Heart right ventricle (tissue), 16 donors: ENCODE results near the gene ZCCHC14. TPM values are rescaled to one million over a fixed set of nuclear protein-coding genes. Genes with fewer than 3 reads are reported as not detected.

Experiments
- ATAC-seq, 8 donors: fragments of 200-7000 bp; cut with Tn5 transposase; one replicate each; pipeline ENCODE4 v1.9.1; 2020; ENCODE audit warnings: mild to moderate bottlenecking in 8 of 8, moderate library complexity in 8 of 8, moderate number of reproducible peaks in 1 of 8
- DNase-seq, 2 donors: peaks; one replicate each; pipeline ENCODE4 v3.0.0-alpha.2; 2020
- H3K27ac ChIP-seq, 10 donors: fragments of 200-600 bp; sonication (generic) in 2 of 10; one replicate each; pipeline versions ENCODE4 v1.5.0 to v1.8.0; 2020 to 2022; ENCODE audit warnings: mild to moderate bottlenecking in 3 of 10
- H3K27me3 ChIP-seq, 7 donors: fragments of 200-600 bp; one replicate each; pipeline ENCODE4 v1.8.0; 2021 to 2022; ENCODE audit warnings: mild to moderate bottlenecking in 2 of 7
- H3K36me3 ChIP-seq, 9 donors: fragments of 200-600 bp; sonication (generic) in 1 of 9; one replicate each; pipeline versions ENCODE4 v1.5.0 to v1.8.0; 2020 to 2022; ENCODE audit warnings: mild to moderate bottlenecking in 2 of 9
- H3K4me1 ChIP-seq, 9 donors: fragments of 200-600 bp; sonication (generic) in 1 of 9; one replicate each; pipeline versions ENCODE4 v1.5.0 to v1.8.0; 2020 to 2022; ENCODE audit warnings: mild to moderate bottlenecking in 4 of 9
- H3K4me3 ChIP-seq, 10 donors: fragments of 200-600 bp; sonication (generic) in 2 of 10; one replicate each; pipeline versions ENCODE4 v1.5.0 to v1.8.0; 2020 to 2022; ENCODE audit warnings: mild to moderate bottlenecking in 7 of 10, moderate library complexity in 2 of 10
- H3K9me3 ChIP-seq, 11 donors: fragments of 200-600 bp in 10 of 11; sonication (generic) in 2 of 11; one replicate each; pipeline versions ENCODE4 v1.5.0 to v1.8.0; 2013 to 2022; ENCODE audit warnings: mild to moderate bottlenecking in 2 of 11, control low read depth in 1 of 11, moderate library complexity in 1 of 11
- WGBS, 2 donors: extraction: QIAGEN DNeasy Blood & Tissue Kit; methylation state at CpG; one replicate each; pipeline ENCODE4 v1.1.7; 2013; ENCODE audit warnings: inconsistent platforms in 1 of 2; 5-methylcytosine and 5-hydroxymethylcytosine counted together
- intact Hi-C, 10 donors: fragments of 100-400 bp; cut with DNase I; formaldehyde crosslinking; loops; one replicate each; pipeline versions ENCODE4 v1.11.1 to v1.14.2; 2022
- polyA plus RNA-seq, 2 donors: library from polyadenylated mRNA; stranded (reverse); fragments of 200-250 nt; gene quantifications; one replicate each; pipeline ENCODE4 v1.2.3, GENCODE V29; 2013
- total RNA-seq, 10 donors: library from RNA; stranded (reverse); fragmentation: NEBNext Ultra II Directional in 3 of 10; extraction: Animal tissue kit (Norgen Biotek cat#: 25700) in 3 of 10; gene quantifications; one replicate each; pipeline versions ENCODE4 v1.2.1 to v1.2.4, GENCODE V29; 2021 to 2023
- TF ChIP-seq, protein P1 (sequence below), 9 donors: fragments of 200-600 bp; sonication (generic) in 2 of 9; IDR thresholded peaks; one replicate each; pipeline versions ENCODE4 v1.5.0 to v1.8.0; 2021 to 2022; ENCODE audit warnings: antibody characterized with exemption in 9 of 9, mild to moderate bottlenecking in 5 of 9, moderate library complexity in 1 of 9
- donor health status: Arrhythmogenic right ventricular cardiomyopathy.
- donor health status: ischemic (EF 13 %, LVEDD 7.1; RV severe dilation, severe dysfunction).
- donor health status: healthy with polysubstance abuse.
- donor health status: DM: no; HTN: yes; CAD: no.
- donor health status: DM: no; HTN: no; CAD: no.
- donor health status: ischemic (EF 25% LVEDD 6.9; RV normal size, moderate dysfunction).
- donor health status: ischemic (EF 25% LVEDD 5.7; RV mildly dilated, moderate dysfunction).
- donor health status: healthy.
- donor health status: DM: yes; HTN: yes; CAD: no.
- donor health status: Ischemic cardiomyopathy.
- donor health status: ischemic (EF 35%, LVEDD 5.7; RV mildly dilated, moderate dysfunction).
- donor health status: nonischemic (EF 11% LVEDD 7.7; RV severe dilation, severe dysfunction).
- donor health status: DM: yes; HTN: yes; CAD: no.
- donor health status: PGD.
- donor health status: ischemic (EF 29% LVEDD 5.4; RV normal size, mild dysfunction).
- donor health status: nonischemic (EF 23%, LVEDD 6.1; RV moderate dilation, normal function).

Gene ZCCHC14
- total and polyA plus RNA-seq, 12 donors, result 4.5 to 19.3 (median 15.7) TPM

DNA sequence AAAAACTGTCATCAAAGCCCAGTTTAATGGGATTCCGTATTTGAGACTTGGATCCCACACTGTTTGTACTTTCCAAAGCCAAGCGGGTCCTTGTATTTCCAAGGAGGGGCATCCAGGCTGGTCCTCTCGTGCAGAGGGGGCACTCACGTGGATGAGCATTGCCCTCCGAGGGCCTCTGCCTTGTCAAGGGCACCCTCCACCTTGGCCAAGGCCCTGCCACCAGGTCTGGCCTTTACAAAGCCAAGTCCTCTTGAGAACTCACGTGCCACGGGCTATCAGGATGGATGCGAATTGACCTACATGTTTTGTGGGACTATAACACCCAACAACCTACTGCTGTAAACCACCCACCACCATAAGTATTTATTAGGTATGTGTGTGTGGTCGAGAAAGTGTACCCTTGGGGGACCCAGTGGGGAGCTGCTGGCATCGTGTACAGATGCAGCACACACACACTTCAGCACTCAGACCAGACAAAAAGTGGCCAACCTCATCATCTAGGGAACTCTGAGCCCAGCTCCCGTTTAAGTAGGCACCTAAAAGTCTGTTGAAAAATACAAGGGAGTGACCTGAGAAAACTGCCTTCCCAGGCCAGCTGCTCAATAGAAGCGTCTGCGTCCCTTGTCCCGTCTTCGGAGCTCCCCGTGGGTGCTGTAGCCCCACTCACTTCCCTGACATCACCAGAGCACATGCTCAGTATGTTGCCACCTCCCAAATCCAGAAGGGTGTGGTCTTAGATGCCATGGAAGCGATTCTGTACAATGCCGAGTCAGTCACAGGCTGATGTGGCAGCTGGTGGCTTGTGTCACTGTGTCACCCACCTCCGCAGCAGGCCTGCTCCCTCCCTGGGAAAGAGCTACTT lies 87.8 kb downstream of the ZCCHC14 start:
- DNase-seq (no peak), ATAC-seq (peak in 4 of 8 donors; percentile 30 to 43 (median 38))
- WGBS, 2 donors, result 83 to 86% methylated on average over 19 of the region's 19 CpGs
- TF ChIP-seq, protein P1, sequence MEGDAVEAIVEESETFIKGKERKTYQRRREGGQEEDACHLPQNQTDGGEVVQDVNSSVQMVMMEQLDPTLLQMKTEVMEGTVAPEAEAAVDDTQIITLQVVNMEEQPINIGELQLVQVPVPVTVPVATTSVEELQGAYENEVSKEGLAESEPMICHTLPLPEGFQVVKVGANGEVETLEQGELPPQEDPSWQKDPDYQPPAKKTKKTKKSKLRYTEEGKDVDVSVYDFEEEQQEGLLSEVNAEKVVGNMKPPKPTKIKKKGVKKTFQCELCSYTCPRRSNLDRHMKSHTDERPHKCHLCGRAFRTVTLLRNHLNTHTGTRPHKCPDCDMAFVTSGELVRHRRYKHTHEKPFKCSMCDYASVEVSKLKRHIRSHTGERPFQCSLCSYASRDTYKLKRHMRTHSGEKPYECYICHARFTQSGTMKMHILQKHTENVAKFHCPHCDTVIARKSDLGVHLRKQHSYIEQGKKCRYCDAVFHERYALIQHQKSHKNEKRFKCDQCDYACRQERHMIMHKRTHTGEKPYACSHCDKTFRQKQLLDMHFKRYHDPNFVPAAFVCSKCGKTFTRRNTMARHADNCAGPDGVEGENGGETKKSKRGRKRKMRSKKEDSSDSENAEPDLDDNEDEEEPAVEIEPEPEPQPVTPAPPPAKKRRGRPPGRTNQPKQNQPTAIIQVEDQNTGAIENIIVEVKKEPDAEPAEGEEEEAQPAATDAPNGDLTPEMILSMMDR (IDR thresholded peaks at IDR 0.05), result no peak
- H3K4me3 ChIP-seq, result no peak overlapping the region
- peaks cover 0 to 100% (median 48%) of the 10 kb centered on the region in 9 donors for H3K36me3 ChIP-seq
- no peaks in the 10 kb centered on the region for H3K9me3 ChIP-seq
- H3K27me3 ChIP-seq, result no peaks in the 10 kb centered on the region
- no peak overlapping the region for H3K27ac ChIP-seq
- H3K4me1 ChIP-seq, result peaks cover 0 to 20% (median 0%) of the 10 kb centered on the region in 9 donors
- intact Hi-C loops, result loop anchor here in 3 of 10 donors (5.0 to 10.0 kb wide), 3 partner anchors 50 to 232 kb away; no protein-coding TSS in a partner anchor

DNA sequence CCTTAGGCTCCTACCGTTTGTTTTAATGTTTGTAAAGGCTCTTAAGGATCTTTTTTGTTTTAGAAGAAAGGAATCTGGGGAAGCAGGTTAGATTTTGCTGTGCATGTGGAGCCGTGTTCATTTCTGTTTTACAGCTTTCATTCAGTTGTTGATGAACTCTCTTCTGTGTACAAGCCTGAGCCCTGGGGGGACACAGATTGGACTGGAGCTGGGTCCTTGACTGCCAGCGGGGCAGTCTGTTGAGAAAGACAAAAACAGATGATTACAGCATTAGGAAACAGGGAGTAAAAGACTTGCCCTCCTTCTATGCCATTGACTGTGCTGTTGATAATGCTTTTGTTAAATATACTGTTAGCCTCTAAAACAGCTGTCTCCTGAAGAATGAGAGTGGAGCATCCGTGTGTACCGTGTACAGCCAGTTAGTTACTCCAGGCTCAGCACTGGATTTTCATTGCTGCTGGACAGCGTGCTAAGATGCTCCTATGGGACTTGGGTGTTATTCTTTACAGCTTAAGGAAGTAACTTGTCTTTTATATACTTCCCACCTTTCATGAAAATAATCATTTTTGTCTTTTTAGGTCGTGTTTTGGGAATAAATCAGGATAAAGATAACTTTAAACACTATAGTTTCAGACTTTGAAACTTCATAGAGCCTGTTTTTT lies 97.5 kb downstream of the ZCCHC14 start:
- no peaks in the 10 kb centered on the region for H3K9me3 ChIP-seq
- no peak for ATAC-seq
- TF ChIP-seq, protein P1 (IDR thresholded peaks at IDR 0.05), result no peak
- no peak for DNase-seq
- H3K27ac ChIP-seq, result no peak overlapping the region
- intact Hi-C loops, result loop anchor here in 5 of 10 donors (5.0 to 10.0 kb wide), 4 partner anchors 68 to 372 kb away; partner anchors contain the start of gene KLHDC4 (in 3 of the 5)
- peaks cover 0 to 27% (median 13%) of the 10 kb centered on the region in 9 donors for H3K36me3 ChIP-seq
- WGBS, 2 donors, result 60 to 63% methylated on average over 7 of the region's 7 CpGs
- H3K27me3 ChIP-seq, result no peaks in the 10 kb centered on the region
- H3K4me3 ChIP-seq, result no peak overlapping the region
- peaks cover 10 to 54% (median 34%) of the 10 kb centered on the region in 9 donors for H3K4me1 ChIP-seq

DNA sequence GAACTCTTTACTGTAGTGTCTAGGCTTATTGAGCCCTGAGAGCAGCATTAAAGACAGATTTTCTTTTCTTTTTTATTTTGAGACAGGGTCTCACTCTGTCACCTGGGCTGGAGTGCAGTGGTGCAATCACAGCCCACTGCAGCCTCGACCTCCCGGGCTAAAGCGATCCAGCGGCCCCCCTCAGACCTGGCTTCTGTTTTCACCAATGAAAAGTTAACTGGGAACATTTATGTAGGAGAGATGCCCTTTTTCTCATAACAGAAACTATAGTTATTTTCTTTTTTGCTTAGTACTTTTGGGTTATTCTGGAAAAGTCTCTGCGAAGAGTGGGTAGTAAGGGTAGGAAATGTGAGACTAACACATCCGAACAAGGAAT lies 99.2 kb downstream of the ZCCHC14 start:
- peaks cover 10 to 58% (median 41%) of the 10 kb centered on the region in 9 donors for H3K4me1 ChIP-seq
- TF ChIP-seq, protein P1 (IDR thresholded peaks at IDR 0.05), result no peak
- intact Hi-C loops, result loop anchor here in 8 of 10 donors (2.0 to 10.0 kb wide), 7 partner anchors 71 to 371 kb away; partner anchors contain the start of genes C16orf95 (in 5 of the 8) and KLHDC4 (in 2 of the 8)
- ATAC-seq, result no peak
- DNase-seq, result no peak
- 77 to 80% methylated on average over 6 of the region's 6 CpGs for WGBS, 2 donors
- peak overlapping the region in 9 of 10 donors; percentile 55 to 85 (median 75) for H3K4me3 ChIP-seq
- peak overlapping the region in 5 of 10 donors; percentile 23 to 100 (median 100) for H3K27ac ChIP-seq
- no peaks in the 10 kb centered on the region for H3K27me3 ChIP-seq
- H3K36me3 ChIP-seq, result peaks cover 0 to 12% (median under 1%) of the 10 kb centered on the region in 9 donors
- H3K9me3 ChIP-seq, result no peaks in the 10 kb centered on the region
